Colonic mucosa (tissue), 4 donors: ENCODE results near the gene WDR64. TPM values are rescaled to one million over a fixed set of nuclear protein-coding genes. Genes with fewer than 3 reads are reported as not detected.

ENCODE experiments used
- DNase-seq: peaks from one replicate; pipeline ENCODE4 v3.0.0-alpha.2; 2020
- H3K27ac ChIP-seq: fragments of 200-600 bp; one replicate; pipeline ENCODE4 v1.8.0; 2021
- H3K27me3 ChIP-seq: fragments of 200-600 bp; one replicate; pipeline ENCODE4 v1.8.0; 2021
- H3K36me3 ChIP-seq: fragments of 200-600 bp; one replicate; pipeline ENCODE4 v1.8.0; 2021
- H3K4me1 ChIP-seq: fragments of 200-600 bp; one replicate; pipeline ENCODE4 v1.8.0; 2021; ENCODE audit warnings: mild to moderate bottlenecking
- H3K4me3 ChIP-seq: fragments of 200-600 bp; one replicate; pipeline ENCODE4 v1.8.0; 2021
- H3K9ac ChIP-seq, 2 donors: one replicate each; pipeline ENCODE4 v1.7.0; 2013; ENCODE audit warnings: control low read depth in 2 of 2, low read depth in 2 of 2, low read length in 2 of 2
- H3K9me3 ChIP-seq: fragments of 200-600 bp; one replicate; pipeline ENCODE4 v1.8.0; 2021
- CTCF ChIP-seq: fragments of 200-600 bp; IDR thresholded peaks from one replicate; pipeline ENCODE4 v1.8.0; 2022; ENCODE audit warnings: antibody characterized with exemption, mild to moderate bottlenecking
- intact Hi-C: fragments of 100-400 bp; cut with DNase I; formaldehyde crosslinking; loops from one replicate; pipeline ENCODE4 v1.14.1; 2022
- total RNA-seq, 2 donors: library from RNA; stranded (reverse); fragmentation: NEBNext Ultra II Directional in 1 of 2; extraction: Animal tissue kit (Norgen Biotek cat#: 25700) in 1 of 2; gene quantifications; one replicate each; pipeline ENCODE4 v1.2.1, GENCODE V29; 2021
- donor health status: healthy.
- donor health status: DM: no; HTN: no; CAD: no.
- donor health status: DM: no; HTN: no; CAD: no.

Gene WDR64
- total RNA-seq, 2 donors from 2014 or later = not detected

- Histone ChIP-seq H3K4me1 (no peaks in the 10 kb centered on the region), H3K36me3 (no peaks in the 10 kb centered on the region), H3K27ac (no peak overlapping the region), H3K27me3 (no peaks in the 10 kb centered on the region), H3K9ac (no peak overlapping the region), H3K4me3 (no peak overlapping the region), H3K9me3 (no peaks in the 10 kb centered on the region)
- TF ChIP-seq CTCF = no peak
- DNase-seq = no peak
- intact Hi-C loops = no loop called here
These were observed 30.8 kb downstream of the WDR64 start for GRCh38 chr1:241682921-241683320.

GRCh38 chr1:241684108-241684507 lies 32.0 kb downstream of the WDR64 start:
- H3K9me3 ChIP-seq = no peaks in the 10 kb centered on the region
- no peaks in the 10 kb centered on the region for H3K27me3 ChIP-seq
- H3K4me1 ChIP-seq = no peaks in the 10 kb centered on the region
- no peak overlapping the region for H3K9ac ChIP-seq
- H3K27ac ChIP-seq = no peak overlapping the region
- DNase-seq = no peak
- H3K4me3 ChIP-seq = no peak overlapping the region
- intact Hi-C loops = no loop called here
- TF ChIP-seq CTCF = no peak
- no peaks in the 10 kb centered on the region for H3K36me3 ChIP-seq

GRCh38 chr1:241688940-241689368 lies 36.9 kb downstream of the WDR64 start:
- Histone ChIP-seq H3K9me3 (no peaks in the 10 kb centered on the region), H3K4me1 (no peaks in the 10 kb centered on the region), H3K27ac (no peak overlapping the region), H3K4me3 (no peak overlapping the region), H3K27me3 (no peaks in the 10 kb centered on the region), H3K9ac (no peak overlapping the region), H3K36me3 (no peaks in the 10 kb centered on the region)
- no peak for DNase-seq
- TF ChIP-seq CTCF = no peak
- intact Hi-C loops = no loop called here

GRCh38 chr1:241695246-241696171 lies 43.4 kb downstream of the WDR64 start:
- intact Hi-C loops = no loop called here
- Histone ChIP-seq H3K4me1 (no peaks in the 10 kb centered on the region), H3K36me3 (no peaks in the 10 kb centered on the region), H3K27me3 (no peaks in the 10 kb centered on the region), H3K9me3 (no peaks in the 10 kb centered on the region), H3K9ac (no peak overlapping the region), H3K4me3 (no peak overlapping the region), H3K27ac (no peak overlapping the region)
- TF ChIP-seq CTCF = no peak
- no peak for DNase-seq

- no peak overlapping the region for H3K9ac ChIP-seq
- H3K4me1 ChIP-seq = no peaks in the 10 kb centered on the region
- no peaks in the 10 kb centered on the region for H3K9me3 ChIP-seq
- intact Hi-C loops = no loop called here
- TF ChIP-seq CTCF = no peak
- no peak overlapping the region for H3K4me3 ChIP-seq
- DNase-seq = no peak
- H3K27ac ChIP-seq = no peak overlapping the region
- H3K36me3 ChIP-seq = no peaks in the 10 kb centered on the region
- H3K27me3 ChIP-seq = no peaks in the 10 kb centered on the region
These were observed 44.2 kb downstream of the WDR64 start for GRCh38 chr1:241696172-241696814.
